Fibroblast of skin of left quadriceps (primary cell): ENCODE measurements around the gene LMTK3.

Experiments used
- DNase-seq, 2 experiments: peaks; one replicate each; pipeline ENCODE4 v3.0.0-alpha.2; 2013; ENCODE audit warnings: low read depth in 2 of 2

The LMTK3 gene

GRCh38 chr19:48511800-48512503 is at the start of gene LMTK3:
TSS of gene LMTK3 (minus strand) at chr19:48511835. CDS start at chr19:48511576, 259 bp downstream.
- DNase-seq: peak in 1 of 2 experiments; percentile 36

- no peak for DNase-seq
Observed at GRCh38 chr19:48561412-48561811, 49.8 kb upstream of the LMTK3 start.

- no peak for DNase-seq
Observed at GRCh38 chr19:48560095-48560530, 48.5 kb upstream of the LMTK3 start.

- DNase-seq: no peak
Observed at GRCh38 chr19:48558018-48558684, 46.5 kb upstream of the LMTK3 start.

- no peak for DNase-seq
Observed at GRCh38 chr19:48556825-48557224, 45.2 kb upstream of the LMTK3 start.

GRCh38 chr19:48556163-48556562 is 44.5 kb upstream of the LMTK3 start:
- no peak for DNase-seq

GRCh38 chr19:48554385-48555091 is 42.9 kb upstream of the LMTK3 start:
- DNase-seq: no peak

- DNase-seq: no peak
Observed at GRCh38 chr19:48553676-48554384, 42.2 kb upstream of the LMTK3 start.

- no peak for DNase-seq
Observed at GRCh38 chr19:48552406-48553322, 41.0 kb upstream of the LMTK3 start.

- no peak for DNase-seq
Observed at GRCh38 chr19:48551437-48552302, 40.0 kb upstream of the LMTK3 start, which contains the start of gene SULT2B1. TSS of gene SULT2B1 (plus strand) at chr19:48552172. CDS start at chr19:48552253, 81 bp downstream.

GRCh38 chr19:48549380-48549779 is 37.7 kb upstream of the LMTK3 start:
- DNase-seq: no peak

- no peak for DNase-seq
Observed at GRCh38 chr19:48548253-48548911, 36.7 kb upstream of the LMTK3 start.

GRCh38 chr19:48547722-48548121 is 36.1 kb upstream of the LMTK3 start:
- DNase-seq: no peak

- no peak for DNase-seq
Observed at GRCh38 chr19:48544856-48545750, 33.5 kb upstream of the LMTK3 start.

- DNase-seq: no peak
Observed at GRCh38 chr19:48543121-48543710, 31.6 kb upstream of the LMTK3 start.

GRCh38 chr19:48541813-48542212 is 30.2 kb upstream of the LMTK3 start:
- DNase-seq: no peak

GRCh38 chr19:48540110-48540509 is 28.5 kb upstream of the LMTK3 start:
- no peak for DNase-seq
